ENCODE data around the gene PRKCA. TPM values are rescaled to one million over a fixed set of nuclear protein-coding genes. Genes with fewer than 3 reads are reported as not detected.

The PRKCA gene
- total and polyA plus RNA-seq, 10 of the 15 experiments (the other 5 are each of a cell fraction or from before 2014, with no cell fraction given): 0.11 to 14.6 (median 0.72) TPM

DNA sequence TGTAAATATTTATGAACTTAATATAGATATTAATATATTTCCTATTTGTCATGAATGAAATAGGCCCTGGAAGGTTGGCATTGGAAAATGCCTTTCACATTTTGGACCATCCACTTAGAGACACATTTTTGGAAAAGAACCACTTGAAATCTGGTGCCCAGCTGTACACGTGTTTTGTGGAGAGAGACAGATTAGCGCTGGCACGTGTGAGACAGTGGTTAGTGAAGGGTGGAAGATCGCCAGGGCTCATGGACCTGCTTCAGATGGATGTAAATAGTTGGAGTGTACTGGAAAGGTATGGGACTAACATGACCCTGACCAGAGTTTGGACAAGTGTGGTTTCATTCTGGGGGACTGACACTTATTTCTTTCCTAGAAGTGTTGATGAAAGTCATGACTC, 222.9 kb downstream of the PRKCA start:
- Histone ChIP-seq H3K4me2 (ENCODE audit: control insufficient read depth, insufficient read depth) (no peak overlapping the region), H3K79me2 (ENCODE audit: control insufficient read depth, insufficient read depth, low read length) (no peaks in the 10 kb centered on the region), H3K4me1 (ENCODE audit: control insufficient read depth, insufficient read depth, low read length) (no peaks in the 10 kb centered on the region; the same call in 1 of the 2 replicates), H3K27me3 (replicated peaks in 1 of 2; ENCODE audit: control insufficient read depth in 2 of 2, insufficient read depth in 2 of 2, low read length in 1 of 2) (no peaks in the 10 kb centered on the region), H3K9me3 (replicated peaks; ENCODE audit: control insufficient read depth, insufficient read depth, low read length) (no peaks in the 10 kb centered on the region), H3K9ac (ENCODE audit: control insufficient read depth, insufficient read depth, low read length) (no peak overlapping the region), H4K20me1 (ENCODE audit: control insufficient read depth, insufficient read depth) (no peaks in the 10 kb centered on the region), H3K4me3 (no peak overlapping the region), H2AFZ (ENCODE audit: control insufficient read depth, low read depth, low read length) (no peak overlapping the region), H3K27ac (ENCODE audit: control insufficient read depth, insufficient read depth) (no peak overlapping the region), H3K36me3 (ENCODE audit: control insufficient read depth in 2 of 2, insufficient read depth in 2 of 2, low read length in 1 of 2) (no peaks in the 10 kb centered on the region)
- intact Hi-C loops (cut with micrococcal nuclease; ENCODE audit: unreplicated experiment) (no loop called here), in situ Hi-C loops (cut with MboI) (no loop called here)
- 5% methylated on average over 4 of the region's 4 CpGs for WGBS (ENCODE audit: insufficient coverage, insufficient replicate concordance, low lambda C conversion rate, missing lambda C conversion rate)
- no peak for ATAC-seq
- ChIA-PET CTCF (interaction anchor here (1.0 kb wide), 1 partner anchor 42 kb away, joined by 3 read pairs; no protein-coding TSS in a partner anchor), SMC1A (ENCODE audit: uncharacterized antibody, unreplicated experiment) (interaction anchor here (1.0 to 1.4 kb wide), 2 partner anchors 10 to 38 kb away, joined by 3 read pairs; no protein-coding TSS in a partner anchor), RAD21 (ENCODE audit: unreplicated experiment) (no interaction called here), POLR2A (no interaction called here)
- no peak for FAIRE-seq
- no TSS peak for BruUV-seq (replicated peaks)
- no peak for DNase-seq (ENCODE audit: low read depth, low spot score)
- TF ChIP-seq, protein P1, sequence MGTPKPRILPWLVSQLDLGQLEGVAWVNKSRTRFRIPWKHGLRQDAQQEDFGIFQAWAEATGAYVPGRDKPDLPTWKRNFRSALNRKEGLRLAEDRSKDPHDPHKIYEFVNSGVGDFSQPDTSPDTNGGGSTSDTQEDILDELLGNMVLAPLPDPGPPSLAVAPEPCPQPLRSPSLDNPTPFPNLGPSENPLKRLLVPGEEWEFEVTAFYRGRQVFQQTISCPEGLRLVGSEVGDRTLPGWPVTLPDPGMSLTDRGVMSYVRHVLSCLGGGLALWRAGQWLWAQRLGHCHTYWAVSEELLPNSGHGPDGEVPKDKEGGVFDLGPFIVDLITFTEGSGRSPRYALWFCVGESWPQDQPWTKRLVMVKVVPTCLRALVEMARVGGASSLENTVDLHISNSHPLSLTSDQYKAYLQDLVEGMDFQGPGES (IDR thresholded peaks at IDR 0.05): no peak
- TF ChIP-seq ZBED1 (IDR thresholded peaks at IDR 0.05; ENCODE audit: borderline replicate concordance) (no peak), NFYB (IDR thresholded peaks at IDR 0.05; ENCODE audit: insufficient read depth, low read depth, low read length) (no peak), SREBF2 (IDR thresholded peaks at IDR 0.05; ENCODE audit: low read length) (no peak), SP1 (IDR thresholded peaks at IDR 0.05; ENCODE audit: low read depth, low read length) (no peak), KDM1A (IDR thresholded peaks at IDR 0.05; ENCODE audit: borderline replicate concordance) (no peak), CREB1 (IDR thresholded peaks at IDR 0.05; ENCODE audit: low read depth) (no peak), JUND (IDR thresholded peaks at IDR 0.05; ENCODE audit: low read depth, low read length) (no peak)

DNA sequence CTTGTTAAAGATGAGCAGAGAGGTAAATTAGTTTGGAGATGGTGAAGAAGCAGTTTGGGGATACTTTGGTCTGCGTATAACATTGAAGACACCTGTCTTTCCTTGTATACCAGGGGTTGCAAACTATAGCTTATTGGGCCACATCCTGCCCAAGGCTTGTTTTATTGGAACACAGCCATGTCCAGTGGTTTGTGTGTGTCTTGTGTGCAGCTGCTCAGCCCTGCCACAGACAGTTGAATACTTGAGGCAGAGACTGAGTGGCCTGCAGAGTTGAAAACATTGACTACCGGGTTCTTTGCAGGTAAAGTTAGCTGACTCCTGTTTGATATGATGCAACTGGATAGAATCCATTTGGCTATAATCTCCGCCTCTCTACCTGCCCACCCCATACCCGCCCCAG, 224.4 kb downstream of the PRKCA start:
- no peak overlapping the region for H3K27ac ChIP-seq (ENCODE audit: control insufficient read depth, insufficient read depth)
- no peak overlapping the region for H2AFZ ChIP-seq (ENCODE audit: control insufficient read depth, low read depth, low read length)
- SMC1A ChIA-PET (ENCODE audit: uncharacterized antibody, unreplicated experiment): interaction anchor here (1.3 to 1.4 kb wide), 3 partner anchors 9 to 40 kb away, joined by 3 read pairs; no protein-coding TSS in a partner anchor
- RAD21 ChIA-PET (ENCODE audit: unreplicated experiment): no interaction called here
- no peak overlapping the region for H3K4me2 ChIP-seq (ENCODE audit: control insufficient read depth, insufficient read depth)
- in situ Hi-C loops (cut with MboI) (no loop called here), intact Hi-C loops (cut with micrococcal nuclease; ENCODE audit: unreplicated experiment) (no loop called here)
- no peaks in the 10 kb centered on the region for H4K20me1 ChIP-seq (ENCODE audit: control insufficient read depth, insufficient read depth)
- H3K36me3 ChIP-seq (ENCODE audit: control insufficient read depth in 2 of 2, insufficient read depth in 2 of 2, low read length in 1 of 2): no peaks in the 10 kb centered on the region
- WGBS (ENCODE audit: insufficient coverage, insufficient replicate concordance, low lambda C conversion rate, missing lambda C conversion rate): 21% methylated on average over 4 of the region's 4 CpGs
- H3K4me3 ChIP-seq: no peak overlapping the region
- no peaks in the 10 kb centered on the region for H3K79me2 ChIP-seq (ENCODE audit: control insufficient read depth, insufficient read depth, low read length)
- ATAC-seq (no peak), FAIRE-seq (no peak), DNase-seq (ENCODE audit: low read depth, low spot score) (no peak)
- no TSS peak for BruUV-seq (replicated peaks)
- H3K4me1 ChIP-seq (ENCODE audit: control insufficient read depth, insufficient read depth, low read length): no peaks in the 10 kb centered on the region; the same call in 1 of the 2 replicates
- H3K27me3 ChIP-seq (replicated peaks in 1 of 2; ENCODE audit: control insufficient read depth in 2 of 2, insufficient read depth in 2 of 2, low read length in 1 of 2): no peaks in the 10 kb centered on the region
- CTCF ChIA-PET: no interaction called here
- no peaks in the 10 kb centered on the region for H3K9me3 ChIP-seq (replicated peaks; ENCODE audit: control insufficient read depth, insufficient read depth, low read length)
- POLR2A ChIA-PET: no interaction called here
- no peak overlapping the region for H3K9ac ChIP-seq (ENCODE audit: control insufficient read depth, insufficient read depth, low read length)
- TF ChIP-seq ZNF384 (IDR thresholded peaks at IDR 0.05; ENCODE audit: borderline replicate concordance, low read depth, low read length): no peak
- TF ChIP-seq, protein P2, sequence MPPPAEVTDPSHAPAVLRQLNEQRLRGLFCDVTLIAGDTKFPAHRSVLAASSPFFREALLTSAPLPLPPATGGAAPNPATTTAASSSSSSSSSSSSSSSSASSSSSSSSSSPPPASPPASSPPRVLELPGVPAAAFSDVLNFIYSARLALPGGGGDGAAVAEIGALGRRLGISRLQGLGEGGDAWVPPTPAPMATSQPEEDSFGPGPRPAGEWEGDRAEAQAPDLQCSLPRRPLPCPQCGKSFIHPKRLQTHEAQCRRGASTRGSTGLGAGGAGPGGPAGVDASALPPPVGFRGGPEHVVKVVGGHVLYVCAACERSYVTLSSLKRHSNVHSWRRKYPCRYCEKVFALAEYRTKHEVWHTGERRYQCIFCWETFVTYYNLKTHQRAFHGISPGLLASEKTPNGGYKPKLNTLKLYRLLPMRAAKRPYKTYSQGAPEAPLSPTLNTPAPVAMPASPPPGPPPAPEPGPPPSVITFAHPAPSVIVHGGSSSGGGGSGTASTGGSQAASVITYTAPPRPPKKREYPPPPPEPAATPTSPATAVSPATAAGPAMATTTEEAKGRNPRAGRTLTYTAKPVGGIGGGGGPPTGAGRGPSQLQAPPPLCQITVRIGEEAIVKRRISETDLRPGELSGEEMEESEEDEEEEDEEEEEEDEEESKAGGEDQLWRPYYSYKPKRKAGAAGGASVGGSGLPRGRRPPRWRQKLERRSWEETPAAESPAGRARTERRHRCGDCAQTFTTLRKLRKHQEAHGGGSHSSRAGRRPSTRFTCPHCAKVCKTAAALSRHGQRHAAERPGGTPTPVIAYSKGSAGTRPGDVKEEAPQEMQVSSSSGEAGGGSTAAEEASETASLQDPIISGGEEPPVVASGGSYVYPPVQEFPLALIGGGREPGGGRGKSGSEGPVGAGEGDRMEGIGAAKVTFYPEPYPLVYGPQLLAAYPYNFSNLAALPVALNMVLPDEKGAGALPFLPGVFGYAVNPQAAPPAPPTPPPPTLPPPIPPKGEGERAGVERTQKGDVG (CRISPR knock-in tag; IDR thresholded peaks at IDR 0.05): no peak
- no peak for TF ChIP-seq SPI1 (IDR thresholded peaks at IDR 0.05; ENCODE audit: borderline replicate concordance, insufficient read depth, low read depth, low read length)
- TF ChIP-seq DPF2 (IDR thresholded peaks at IDR 0.05): no peak
- no peak for TF ChIP-seq RAD51 (IDR thresholded peaks at IDR 0.05)
- TF ChIP-seq MYB (IDR thresholded peaks at IDR 0.05; ENCODE audit: borderline replicate concordance, low read depth, low read length): no peak
- TF ChIP-seq CREM (IDR thresholded peaks at IDR 0.05; ENCODE audit: low read depth): no peak
- no peak for TF ChIP-seq RCOR1 (conservative IDR thresholded peaks at IDR 0.05; ENCODE audit: low read depth, low read length)
- TF ChIP-seq YBX1 (IDR thresholded peaks at IDR 0.05): no peak

Measured in GM12878 (cell line).